Measurements from ENCODE around the gene PRDM7.

The PRDM7 gene

GRCh38 chr16:90033387-90033786, 43.7 kb downstream of the PRDM7 start:
- DNase-seq: no peak

DNA sequence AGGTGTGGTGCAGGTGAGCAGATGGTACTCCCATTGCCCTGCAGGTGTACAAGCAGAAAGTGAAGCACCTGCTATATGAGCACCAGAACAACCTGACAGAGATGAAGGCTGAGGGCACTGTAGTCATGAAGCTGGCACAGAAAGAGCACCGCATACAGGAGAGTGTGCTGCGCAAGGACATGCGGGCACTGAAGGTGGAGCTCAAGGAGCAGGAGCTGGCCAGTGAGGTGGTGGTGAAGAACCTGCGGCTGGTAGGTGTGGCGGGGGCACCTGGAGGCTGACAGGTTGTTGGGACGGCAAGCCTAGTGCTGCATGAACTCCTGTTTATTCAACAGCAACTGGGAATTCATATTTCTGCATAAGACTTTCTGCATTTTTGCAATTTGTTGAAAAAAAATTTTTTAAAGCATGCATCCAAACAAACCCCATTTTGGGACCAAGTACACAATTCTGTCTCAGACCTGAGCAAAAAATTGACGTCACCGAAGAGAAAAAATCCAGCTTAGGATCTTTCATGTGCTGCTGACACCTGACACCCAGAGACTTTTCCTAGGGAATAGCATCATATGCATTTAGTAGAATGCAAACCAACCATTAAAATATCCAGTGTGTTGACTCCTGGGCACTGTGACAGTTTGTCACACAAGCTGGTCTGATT, 44.3 kb downstream of the PRDM7 start:
- no peak for DNase-seq

DNA sequence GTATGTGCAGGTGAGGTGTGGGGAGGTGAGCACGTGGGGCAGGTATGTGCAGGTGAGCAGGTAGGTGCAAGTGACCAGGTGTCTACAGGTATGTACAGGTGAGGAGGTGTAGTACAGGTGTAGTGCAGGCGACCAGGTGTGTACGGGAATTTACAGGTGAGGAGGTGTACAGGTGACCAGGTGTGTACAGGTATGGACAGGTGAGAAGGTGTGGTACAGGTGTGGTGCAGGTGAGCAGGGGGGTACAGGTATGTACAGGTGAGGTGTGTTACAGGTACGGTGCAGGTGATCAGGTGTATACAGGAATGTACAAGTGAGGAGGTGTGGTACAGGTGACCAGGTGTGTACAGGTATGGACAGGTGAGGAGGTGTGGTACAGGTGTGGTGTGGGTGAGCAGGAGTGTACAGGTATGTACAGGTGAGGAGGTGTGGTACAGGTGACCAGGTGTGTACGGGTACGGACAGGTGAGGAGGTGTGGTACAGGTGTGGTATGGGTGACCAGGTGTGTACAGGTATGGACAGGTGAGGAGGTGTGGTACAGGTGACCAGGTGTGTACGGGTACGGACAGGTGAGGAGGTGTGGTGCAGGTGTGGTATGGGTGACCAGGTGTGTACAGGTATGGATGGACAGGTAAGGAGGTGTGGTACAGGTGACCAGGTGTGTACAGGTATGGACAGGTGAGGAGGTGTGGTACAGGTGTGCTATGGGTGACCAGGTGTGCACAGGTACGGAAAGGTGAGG, 45.0 kb downstream of the PRDM7 start:
- no peak for DNase-seq

GRCh38 chr16:90031186-90031930, 45.8 kb downstream of the PRDM7 start:
- no peak for DNase-seq

DNA sequence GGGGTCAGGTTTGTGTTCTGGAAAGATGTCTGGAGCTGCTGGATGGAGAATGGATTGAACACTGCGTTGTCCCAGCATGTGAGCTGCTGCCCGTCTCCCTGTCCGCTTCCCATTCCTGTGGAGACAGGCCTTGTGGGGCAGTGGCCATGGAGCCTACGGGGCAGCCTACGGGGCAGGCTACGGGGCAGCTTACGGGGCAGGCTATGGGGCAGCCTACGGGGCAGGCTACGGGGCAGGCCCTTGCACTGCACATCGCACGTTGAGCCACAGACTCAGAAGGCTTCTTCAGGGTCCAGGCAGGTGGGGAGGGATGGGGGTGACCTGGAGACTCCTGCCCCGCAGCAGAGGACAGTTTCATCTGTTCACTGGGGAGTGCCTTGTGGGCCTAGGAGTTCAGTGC, 48.1 kb downstream of the PRDM7 start:
- no peak for DNase-seq

- no peak for DNase-seq
These were observed 49.5 kb downstream of the PRDM7 start for GRCh38 chr16:90027611-90028010.

DNA sequence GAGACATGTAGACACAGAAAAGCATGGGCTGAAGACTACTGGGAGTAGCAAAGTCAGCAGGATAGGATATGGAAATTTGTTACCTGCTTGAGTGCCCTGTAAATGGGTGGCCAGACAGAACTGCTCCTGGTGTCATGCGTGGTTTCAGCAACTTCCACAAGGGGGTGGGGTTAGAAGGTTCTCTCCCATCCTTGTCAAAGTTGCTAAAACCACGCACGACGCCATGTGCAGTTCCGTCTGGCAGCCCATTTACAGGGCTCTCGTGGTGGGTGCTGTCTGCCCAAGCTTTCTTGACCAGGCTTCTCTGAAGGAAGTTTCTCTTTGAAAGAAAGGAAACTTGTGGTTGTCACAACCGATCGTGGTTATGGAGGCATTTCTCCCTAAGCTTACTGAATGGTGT, 51.0 kb downstream of the PRDM7 start:
- no peak for DNase-seq

- no peak for DNase-seq
These were observed 54.1 kb downstream of the PRDM7 start for GRCh38 chr16:90023078-90023447.

GRCh38 chr16:90022209-90023077, 54.7 kb downstream of the PRDM7 start:
- peak; percentile 70 for DNase-seq

GRCh38 chr16:90020838-90021382, 56.2 kb downstream of the PRDM7 start:
- no peak for DNase-seq

DNA sequence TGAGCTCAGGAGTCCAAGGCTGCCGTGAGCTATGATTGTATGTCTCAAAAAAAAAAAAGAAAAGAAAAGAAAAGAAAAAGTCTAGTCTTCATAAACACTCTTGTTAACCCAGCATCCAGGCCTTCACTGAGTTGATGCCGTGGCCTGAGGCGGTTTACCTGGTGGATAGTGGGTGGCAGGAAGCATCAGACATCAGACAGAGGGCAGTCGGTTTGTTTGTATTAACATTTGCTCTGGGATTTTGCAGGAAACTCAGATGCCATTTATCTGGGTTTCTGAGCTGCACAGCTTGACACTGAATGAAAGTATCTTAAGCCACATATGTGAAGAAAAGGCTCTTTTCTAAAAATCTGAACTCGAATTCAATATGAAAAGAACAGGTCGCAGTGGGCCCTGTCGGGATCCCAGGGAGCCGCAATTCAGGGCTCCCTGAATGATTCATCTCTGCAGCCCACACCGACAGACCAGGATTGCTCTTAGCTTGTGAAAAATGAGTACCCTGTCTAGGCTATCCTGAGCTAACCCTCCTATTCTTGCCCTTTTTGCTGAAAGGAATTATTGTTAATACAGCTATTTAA, 56.8 kb downstream of the PRDM7 start:
- no peak for DNase-seq

DNA sequence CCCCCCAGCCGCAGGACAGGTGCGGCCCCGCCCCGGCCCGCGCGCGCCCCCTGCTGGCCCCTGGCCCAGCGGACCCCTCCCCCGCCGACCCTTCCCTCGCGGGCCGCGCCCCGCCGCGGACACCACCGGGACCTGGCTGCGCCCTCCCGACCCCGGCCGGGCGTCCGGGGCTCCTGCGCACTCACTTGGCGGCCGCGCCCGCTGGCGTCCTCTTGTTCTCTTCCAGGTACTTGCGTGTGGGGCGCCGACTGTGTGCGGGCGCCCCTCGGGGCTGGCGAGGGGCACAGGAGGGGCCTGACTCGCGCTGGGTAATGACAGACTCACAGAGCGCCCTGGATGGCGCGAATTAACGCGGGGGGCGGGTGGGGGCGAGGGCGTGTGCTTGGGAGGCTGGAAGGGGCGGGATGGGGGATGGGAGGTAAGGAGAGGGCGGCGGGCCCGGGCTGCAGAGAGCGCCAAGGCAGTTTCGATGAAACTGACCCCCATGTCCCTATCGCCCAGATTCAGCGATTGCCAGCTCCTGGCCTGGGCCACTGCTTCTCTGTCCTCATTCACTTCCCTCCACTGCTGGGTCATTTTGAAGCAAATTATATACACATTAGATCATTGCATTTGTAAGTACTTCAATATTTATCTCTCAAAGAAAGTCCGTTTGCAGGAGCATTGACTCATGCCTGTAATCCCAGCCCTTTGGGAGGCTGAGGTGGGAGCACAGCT, 57.4 kb downstream of the PRDM7 start:
- peak; percentile 34 for DNase-seq

GRCh38 chr16:90018652-90019542, 58.2 kb downstream of the PRDM7 start, which contains the start of gene DBNDD1:
Gene DBNDD1, minus strand, starts transcription at chr16:90019456. Its CDS starts 115 bp downstream, at chr16:90019341.
- DNase-seq: no peak

DNA sequence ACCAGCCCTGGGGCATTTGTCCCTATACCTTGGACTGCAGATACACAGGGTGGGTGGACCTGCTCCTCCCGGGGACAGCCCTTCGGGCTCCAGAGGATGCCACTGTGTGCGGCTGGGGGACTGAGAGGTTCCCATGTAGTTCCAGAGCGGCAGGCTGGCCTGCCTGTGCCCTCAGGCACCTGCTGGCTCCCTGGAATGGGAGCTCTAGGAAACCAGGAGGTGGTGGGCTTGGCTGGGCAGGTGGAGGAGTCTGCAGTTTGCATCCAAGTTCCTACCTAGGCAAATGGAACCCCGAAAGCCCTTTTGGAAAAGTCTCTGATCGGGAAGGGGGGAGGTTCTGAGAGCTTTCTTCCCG, 58.9 kb downstream of the PRDM7 start:
- DNase-seq: no peak

GRCh38 chr16:90016339-90016950, 60.7 kb downstream of the PRDM7 start:
- no peak for DNase-seq

DNA sequence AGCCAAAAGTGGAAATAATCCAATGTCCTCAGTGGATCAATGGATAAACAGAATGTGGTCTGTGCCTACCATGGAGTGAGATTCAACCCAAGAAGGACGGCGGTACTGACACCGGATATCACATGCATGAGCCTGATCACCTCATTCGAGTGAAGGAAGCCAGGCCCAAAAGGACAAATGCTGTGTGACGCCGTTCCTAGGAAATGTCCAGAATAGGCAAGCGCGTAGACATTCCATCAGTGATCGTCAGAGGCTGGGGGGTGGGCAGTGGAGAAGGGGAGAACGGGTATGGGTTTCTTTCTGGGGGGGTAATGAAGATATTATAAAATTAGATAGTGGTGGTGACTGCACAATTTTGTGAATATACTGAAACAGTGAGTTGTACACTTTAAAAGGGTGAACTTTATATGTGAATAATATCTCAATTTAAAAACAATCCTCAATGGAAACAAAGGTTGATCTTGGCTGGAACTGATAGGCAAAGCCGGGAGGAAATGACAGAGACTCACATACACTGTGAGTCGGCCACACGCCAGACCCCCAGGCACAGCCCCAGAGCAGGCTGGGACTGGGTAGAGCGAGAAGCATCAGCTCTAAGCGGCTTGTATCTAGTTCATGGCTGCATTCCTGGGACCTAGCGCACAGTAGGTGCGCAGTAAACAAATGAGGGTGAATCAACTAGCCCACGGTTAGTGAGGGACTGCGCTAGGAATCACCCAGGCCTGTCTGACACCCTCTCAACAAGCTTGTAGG, 61.4 kb downstream of the PRDM7 start:
- DNase-seq: no peak

- DNase-seq: no peak
These were observed 64.0 kb downstream of the PRDM7 start for GRCh38 chr16:90012991-90013745.

GRCh38 chr16:90011908-90012501, 65.1 kb downstream of the PRDM7 start:
- no peak for DNase-seq
